ENCODE data around the gene PITPNB. TPM values are rescaled to one million over a fixed set of nuclear protein-coding genes. Genes with fewer than 3 reads are reported as not detected.
A peak's percentile ranks its signal among the peaks of the same experiment; 100 is the strongest.

PITPNB gene
- total and polyA plus RNA-seq, 2 of the 13 experiments (the other 11 are each of a cell fraction or from before 2014, with no cell fraction given) = 17.0 to 30.1 TPM

DNA sequence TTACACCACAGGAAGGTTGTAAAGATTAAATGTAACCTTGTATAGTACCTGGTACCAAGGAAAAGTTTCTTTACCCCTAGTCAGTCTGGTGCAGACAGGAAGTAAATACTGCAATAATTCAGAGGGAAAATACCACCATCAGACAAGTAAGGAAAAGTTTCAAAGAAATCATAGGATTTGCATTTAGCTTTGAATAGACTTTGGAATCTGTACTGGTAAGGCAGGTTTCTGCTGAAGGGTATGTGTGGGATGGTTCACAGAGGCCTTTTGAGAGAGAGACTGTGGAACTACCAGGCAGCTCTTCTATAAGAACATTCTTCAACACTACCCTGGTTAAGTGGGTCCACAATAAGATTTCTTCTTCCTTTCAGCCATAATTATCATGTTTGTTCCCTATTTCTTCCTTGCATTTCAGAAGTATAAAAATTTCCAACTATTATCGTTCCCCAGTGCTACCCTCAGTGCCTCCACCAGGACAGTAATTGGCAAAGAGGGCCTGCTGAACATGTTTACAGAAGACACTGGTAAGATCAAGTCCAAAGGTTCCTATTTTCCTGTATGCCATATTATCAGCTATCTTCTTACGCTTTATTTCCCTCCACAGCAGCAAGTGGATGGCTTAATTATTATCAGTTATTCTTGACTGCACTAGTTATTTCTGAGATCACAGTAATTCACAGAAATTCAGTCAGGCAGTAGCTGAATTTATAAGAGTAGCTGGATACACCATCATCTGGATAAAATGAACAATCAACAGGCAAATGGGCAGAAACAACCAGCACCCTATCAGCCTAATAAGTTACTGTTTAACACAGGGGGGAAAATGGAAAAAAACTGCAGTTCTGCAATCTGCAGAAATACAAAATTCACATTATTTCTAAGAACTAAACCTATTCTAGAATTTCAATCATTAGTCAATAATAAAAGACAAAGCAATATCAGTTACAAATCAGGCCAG, 48.5 kb downstream of the PITPNB start (continued):
- TF ChIP-seq CBX2 (IDR thresholded peaks at IDR 0.05; ENCODE audit: low read depth, low read length) (no peak), CBX2 (CRISPR knock-in tag; IDR thresholded peaks at IDR 0.05; ENCODE audit: low read depth) (no peak), MEIS2 (CRISPR knock-in tag; IDR thresholded peaks at IDR 0.05) (no peak), RELA (CRISPR knock-in tag; IDR thresholded peaks at IDR 0.05) (no peak), TAF15 (IDR thresholded peaks at IDR 0.05; ENCODE audit: low read depth, low read length, poor library complexity, severe bottlenecking) (no peak), MBD4 (IDR thresholded peaks at IDR 0.05; ENCODE audit: borderline replicate concordance, low read length) (no peak), NR3C1 (CRISPR knock-in tag; IDR thresholded peaks at IDR 0.05) (no peak), ZFX (CRISPR knock-in tag; IDR thresholded peaks at IDR 0.05; ENCODE audit: low read depth) (peak; percentile 52; the same call in 1 of the 2 replicates), KDM4B (CRISPR knock-in tag; IDR thresholded peaks at IDR 0.05) (no peak), NR2F1 (CRISPR knock-in tag; IDR thresholded peaks at IDR 0.05) (no peak), ERF (CRISPR knock-in tag; IDR thresholded peaks at IDR 0.05) (no peak), GFI1 (CRISPR knock-in tag; IDR thresholded peaks at IDR 0.05; ENCODE audit: borderline replicate concordance) (no peak), ZNF510 (CRISPR knock-in tag; IDR thresholded peaks at IDR 0.05; ENCODE audit: low read depth) (no peak), YEATS2 (CRISPR knock-in tag; IDR thresholded peaks at IDR 0.05; ENCODE audit: borderline replicate concordance) (no peak)
- TF ChIP-seq, protein P1, sequence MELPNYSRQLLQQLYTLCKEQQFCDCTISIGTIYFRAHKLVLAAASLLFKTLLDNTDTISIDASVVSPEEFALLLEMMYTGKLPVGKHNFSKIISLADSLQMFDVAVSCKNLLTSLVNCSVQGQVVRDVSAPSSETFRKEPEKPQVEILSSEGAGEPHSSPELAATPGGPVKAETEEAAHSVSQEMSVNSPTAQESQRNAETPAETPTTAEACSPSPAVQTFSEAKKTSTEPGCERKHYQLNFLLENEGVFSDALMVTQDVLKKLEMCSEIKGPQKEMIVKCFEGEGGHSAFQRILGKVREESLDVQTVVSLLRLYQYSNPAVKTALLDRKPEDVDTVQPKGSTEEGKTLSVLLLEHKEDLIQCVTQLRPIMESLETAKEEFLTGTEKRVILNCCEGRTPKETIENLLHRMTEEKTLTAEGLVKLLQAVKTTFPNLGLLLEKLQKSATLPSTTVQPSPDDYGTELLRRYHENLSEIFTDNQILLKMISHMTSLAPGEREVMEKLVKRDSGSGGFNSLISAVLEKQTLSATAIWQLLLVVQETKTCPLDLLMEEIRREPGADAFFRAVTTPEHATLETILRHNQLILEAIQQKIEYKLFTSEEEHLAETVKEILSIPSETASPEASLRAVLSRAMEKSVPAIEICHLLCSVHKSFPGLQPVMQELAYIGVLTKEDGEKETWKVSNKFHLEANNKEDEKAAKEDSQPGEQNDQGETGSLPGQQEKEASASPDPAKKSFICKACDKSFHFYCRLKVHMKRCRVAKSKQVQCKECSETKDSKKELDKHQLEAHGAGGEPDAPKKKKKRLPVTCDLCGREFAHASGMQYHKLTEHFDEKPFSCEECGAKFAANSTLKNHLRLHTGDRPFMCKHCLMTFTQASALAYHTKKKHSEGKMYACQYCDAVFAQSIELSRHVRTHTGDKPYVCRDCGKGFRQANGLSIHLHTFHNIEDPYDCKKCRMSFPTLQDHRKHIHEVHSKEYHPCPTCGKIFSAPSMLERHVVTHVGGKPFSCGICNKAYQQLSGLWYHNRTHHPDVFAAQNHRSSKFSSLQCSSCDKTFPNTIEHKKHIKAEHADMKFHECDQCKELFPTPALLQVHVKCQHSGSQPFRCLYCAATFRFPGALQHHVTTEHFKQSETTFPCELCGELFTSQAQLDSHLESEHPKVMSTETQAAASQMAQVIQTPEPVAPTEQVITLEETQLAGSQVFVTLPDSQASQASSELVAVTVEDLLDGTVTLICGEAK (IDR thresholded peaks at IDR 0.05) = no peak
- TF ChIP-seq, protein P1 (CRISPR knock-in tag; IDR thresholded peaks at IDR 0.05) = no peak
- TF ChIP-seq, protein P2, sequence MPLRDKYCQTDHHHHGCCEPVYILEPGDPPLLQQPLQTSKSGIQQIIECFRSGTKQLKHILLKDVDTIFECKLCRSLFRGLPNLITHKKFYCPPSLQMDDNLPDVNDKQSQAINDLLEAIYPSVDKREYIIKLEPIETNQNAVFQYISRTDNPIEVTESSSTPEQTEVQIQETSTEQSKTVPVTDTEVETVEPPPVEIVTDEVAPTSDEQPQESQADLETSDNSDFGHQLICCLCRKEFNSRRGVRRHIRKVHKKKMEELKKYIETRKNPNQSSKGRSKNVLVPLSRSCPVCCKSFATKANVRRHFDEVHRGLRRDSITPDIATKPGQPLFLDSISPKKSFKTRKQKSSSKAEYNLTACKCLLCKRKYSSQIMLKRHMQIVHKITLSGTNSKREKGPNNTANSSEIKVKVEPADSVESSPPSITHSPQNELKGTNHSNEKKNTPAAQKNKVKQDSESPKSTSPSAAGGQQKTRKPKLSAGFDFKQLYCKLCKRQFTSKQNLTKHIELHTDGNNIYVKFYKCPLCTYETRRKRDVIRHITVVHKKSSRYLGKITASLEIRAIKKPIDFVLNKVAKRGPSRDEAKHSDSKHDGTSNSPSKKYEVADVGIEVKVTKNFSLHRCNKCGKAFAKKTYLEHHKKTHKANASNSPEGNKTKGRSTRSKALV (CRISPR knock-in tag; IDR thresholded peaks at IDR 0.05) = no peak
